Neuronal stem cell (in vitro differentiated cells): ENCODE results near the gene UGT1A9.

Source experiments
- DNase-seq: peaks from one replicate; pipeline ENCODE4 v3.0.0-alpha.2; 2013; ENCODE audit warnings: low spot score
- H2AFZ ChIP-seq: one replicate; pipeline ENCODE4 v1.6.1; 2013; ENCODE audit warnings: mild to moderate bottlenecking, low read length, inconsistent platforms
- H2AK5ac ChIP-seq: 2 replicates; pipeline ENCODE4 v1.6.1; 2013; ENCODE audit warnings: low read depth, mild to moderate bottlenecking, inconsistent platforms, low read length, moderate library complexity, mixed read lengths
- H2BK120ac ChIP-seq: 2 replicates; pipeline ENCODE4 v1.6.1; 2013; ENCODE audit warnings: low read depth, mild to moderate bottlenecking, inconsistent platforms, low read length, moderate library complexity, mixed read lengths
- H2BK12ac ChIP-seq: one replicate; pipeline ENCODE4 v1.6.1; 2013; ENCODE audit warnings: low read length, inconsistent platforms
- H2BK15ac ChIP-seq: 2 replicates; pipeline ENCODE4 v1.6.1; 2013; ENCODE audit warnings: mild to moderate bottlenecking, low read length, inconsistent platforms, mixed read lengths
- H2BK5ac ChIP-seq: one replicate; pipeline ENCODE4 v1.6.1; 2013; ENCODE audit warnings: inconsistent platforms, mild to moderate bottlenecking, low read length, moderate library complexity
- H3K14ac ChIP-seq: one replicate; pipeline ENCODE4 v1.6.1; 2013; ENCODE audit warnings: low read length, inconsistent platforms
- H3K18ac ChIP-seq: 2 replicates; pipeline ENCODE4 v1.6.1; 2013; ENCODE audit warnings: low read length, inconsistent platforms
- H3K23ac ChIP-seq: 2 replicates; pipeline ENCODE4 v1.6.1; 2013; ENCODE audit warnings: low read depth, mild to moderate bottlenecking, mixed read lengths, low read length, inconsistent platforms; ENCODE audit not compliant: poor library complexity
- H3K27ac ChIP-seq: replicated peaks from 3 replicates; pipeline ENCODE4 v1.5.1; 2013; ENCODE audit warnings: low read length, inconsistent platforms
- H3K27me3 ChIP-seq, 3 experiments: 2 replicates each; pipeline ENCODE4 v1.6.1; 2013; ENCODE audit warnings: low read length in 3 of 3, mild to moderate bottlenecking in 2 of 3, inconsistent platforms in 1 of 3, low read depth in 1 of 3, mixed read lengths in 1 of 3, moderate library complexity in 1 of 3; ENCODE audit not compliant: control insufficient read depth in 3 of 3, insufficient read depth in 3 of 3
- H3K36me3 ChIP-seq, 2 donors: replicated peaks in 1 of 2; 2 replicates each; pipeline ENCODE4 v1.6.1; 2013; ENCODE audit warnings: low read length in 2 of 2; ENCODE audit not compliant: control insufficient read depth in 2 of 2, insufficient read depth in 2 of 2
- H3K4ac ChIP-seq: 2 replicates; pipeline ENCODE4 v1.6.1; 2013; ENCODE audit warnings: inconsistent platforms, mild to moderate bottlenecking, low read length, moderate library complexity
- H3K4me1 ChIP-seq, 2 donors: 1 replicate in 1 of 2; 2 replicates in 1 of 2; pipeline ENCODE4 v1.6.1; 2013; ENCODE audit warnings: low read length in 2 of 2, low read depth in 1 of 2; ENCODE audit not compliant: control insufficient read depth in 2 of 2, insufficient read depth in 1 of 2
- H3K4me2 ChIP-seq: one replicate; pipeline ENCODE4 v1.6.1; 2013; ENCODE audit warnings: mild to moderate bottlenecking, low read length, inconsistent platforms; ENCODE audit not compliant: insufficient read depth, poor library complexity, severe bottlenecking
- H3K4me3 ChIP-seq, 2 donors: 2 replicates each; pipeline ENCODE4 v1.5.1; 2013; ENCODE audit warnings: low read length in 2 of 2, mild to moderate bottlenecking in 2 of 2, inconsistent platforms in 1 of 2, moderate library complexity in 1 of 2
- H3K79me1 ChIP-seq: one replicate; pipeline ENCODE4 v1.6.1; 2013; ENCODE audit warnings: low read depth, mild to moderate bottlenecking, inconsistent platforms, low read length, moderate library complexity
- H3K9ac ChIP-seq: one replicate; pipeline ENCODE4 v1.6.1; 2013; ENCODE audit warnings: mild to moderate bottlenecking, low read depth, low read length, inconsistent platforms; ENCODE audit not compliant: poor library complexity
- H3K9me3 ChIP-seq, 2 donors: replicated peaks in 1 of 2; 2 replicates each; pipeline versions ENCODE3 to v1.6.1; 2013; ENCODE audit warnings: low read length in 2 of 2, mild to moderate bottlenecking in 2 of 2, inconsistent platforms in 1 of 2, low read depth in 1 of 2, mixed read lengths in 1 of 2, moderate library complexity in 1 of 2; ENCODE audit not compliant: control insufficient read depth in 2 of 2, insufficient read depth in 1 of 2
- H4K8ac ChIP-seq: one replicate; pipeline ENCODE4 v1.6.1; 2013; ENCODE audit warnings: low read depth, mild to moderate bottlenecking, inconsistent platforms, low read length, moderate library complexity
- H4K91ac ChIP-seq: one replicate; pipeline ENCODE4 v1.6.1; 2013; ENCODE audit warnings: low read length, low read depth, mild to moderate bottlenecking, inconsistent platforms; ENCODE audit not compliant: poor library complexity
- WGBS, 2 donors: extraction: QIAGEN DNeasy Blood & Tissue Kit; methylation state at CpG; one replicate each; pipeline ENCODE4 v1.1.7; 2013; ENCODE audit warnings: missing lambda C conversion rate in 2 of 2, mixed read lengths in 1 of 2; ENCODE audit not compliant: insufficient read length in 2 of 2, insufficient replicate concordance in 1 of 2; ENCODE audit errors: extremely low coverage in 2 of 2; 5-methylcytosine and 5-hydroxymethylcytosine counted together

The UGT1A9 gene

GRCh38 chr2:233807966-233808935 is 136.6 kb downstream of the UGT1A9 start:
- H3K27ac ChIP-seq, result no peak overlapping the region
- H3K4me3 ChIP-seq, result peak overlapping the region in 1 of 2 donors; percentile 53
- WGBS, 2 donors, result no CpG with 5 or more reads among the region's 10 CpGs
- H4K8ac ChIP-seq, result no peak overlapping the region
- no peak overlapping the region for H2BK15ac ChIP-seq
- H3K9me3 ChIP-seq, result peaks cover 0 to 2% of the 10 kb centered on the region in 2 donors
- H3K79me1 ChIP-seq, result no peaks in the 10 kb centered on the region
- peak overlapping the region; percentile 15 for H3K9ac ChIP-seq
- H2AFZ ChIP-seq, result no peak overlapping the region
- H2BK12ac ChIP-seq, result no peak overlapping the region
- peak overlapping the region; percentile 53 for H3K18ac ChIP-seq
- H3K4ac ChIP-seq, result no peak overlapping the region
- no peak overlapping the region for H2BK120ac ChIP-seq
- peaks cover 0 to 15% (median 0%) of the 10 kb centered on the region in 3 experiments for H3K27me3 ChIP-seq
- H2BK5ac ChIP-seq, result no peak overlapping the region
- H3K14ac ChIP-seq, result no peak overlapping the region
- H3K4me1 ChIP-seq, result no peaks in the 10 kb centered on the region
- no peak overlapping the region for H3K4me2 ChIP-seq
- peak overlapping the region; percentile 86 for H2AK5ac ChIP-seq
- no peak overlapping the region for H3K23ac ChIP-seq
- no peaks in the 10 kb centered on the region for H3K36me3 ChIP-seq
- H4K91ac ChIP-seq, result no peak overlapping the region
- no peak for DNase-seq

GRCh38 chr2:233810385-233810784 is 138.7 kb downstream of the UGT1A9 start:
- H3K4me1 ChIP-seq, result no peaks in the 10 kb centered on the region
- H3K14ac ChIP-seq, result no peak overlapping the region
- no peak overlapping the region for H3K23ac ChIP-seq
- no peak overlapping the region for H4K8ac ChIP-seq
- no peaks in the 10 kb centered on the region for H3K9me3 ChIP-seq
- H2BK12ac ChIP-seq, result no peak overlapping the region
- H3K27me3 ChIP-seq, result peaks cover 0 to 6% (median 0%) of the 10 kb centered on the region in 3 experiments
- no peaks in the 10 kb centered on the region for H3K79me1 ChIP-seq
- H3K4me3 ChIP-seq, result no peak overlapping the region
- H4K91ac ChIP-seq, result no peak overlapping the region
- no peak overlapping the region for H3K9ac ChIP-seq
- H2BK5ac ChIP-seq, result no peak overlapping the region
- no peak overlapping the region for H3K4me2 ChIP-seq
- WGBS, 2 donors, result no CpG with 5 or more reads among the region's 6 CpGs
- no peak overlapping the region for H3K4ac ChIP-seq
- no peak overlapping the region for H2BK15ac ChIP-seq
- H2BK120ac ChIP-seq, result no peak overlapping the region
- DNase-seq, result no peak
- H3K18ac ChIP-seq, result no peak overlapping the region
- H3K27ac ChIP-seq, result no peak overlapping the region
- H2AFZ ChIP-seq, result no peak overlapping the region
- no peak overlapping the region for H2AK5ac ChIP-seq
- no peaks in the 10 kb centered on the region for H3K36me3 ChIP-seq

GRCh38 chr2:233811087-233811486 is 139.4 kb downstream of the UGT1A9 start:
- Histone ChIP-seq H2AFZ (no peak overlapping the region), H2BK15ac (no peak overlapping the region), H3K23ac (no peak overlapping the region), H3K4ac (no peak overlapping the region), H3K27ac (no peak overlapping the region), H2BK5ac (no peak overlapping the region), H2BK12ac (no peak overlapping the region), H2AK5ac (peak overlapping the region; percentile 63), H3K4me3 (no peak overlapping the region), H3K4me2 (no peak overlapping the region), H2BK120ac (no peak overlapping the region), H3K27me3 (peaks cover 0 to 6% (median 0%) of the 10 kb centered on the region in 3 experiments), H3K14ac (no peak overlapping the region), H3K18ac (no peak overlapping the region), H3K9ac (no peak overlapping the region), H4K8ac (no peak overlapping the region), H3K4me1 (no peaks in the 10 kb centered on the region), H3K79me1 (no peaks in the 10 kb centered on the region), H4K91ac (no peak overlapping the region), H3K36me3 (no peaks in the 10 kb centered on the region), H3K9me3 (no peaks in the 10 kb centered on the region)
- no CpG with 5 or more reads among the region's 4 CpGs for WGBS, 2 donors
- no peak for DNase-seq

- H4K91ac ChIP-seq, result no peak overlapping the region
- H2BK5ac ChIP-seq, result no peak overlapping the region
- no peak overlapping the region for H3K4ac ChIP-seq
- H3K79me1 ChIP-seq, result no peaks in the 10 kb centered on the region
- H2BK12ac ChIP-seq, result no peak overlapping the region
- no peaks in the 10 kb centered on the region for H3K9me3 ChIP-seq
- H4K8ac ChIP-seq, result no peak overlapping the region
- H3K4me3 ChIP-seq, result no peak overlapping the region
- H3K27ac ChIP-seq, result no peak overlapping the region
- H3K4me1 ChIP-seq, result no peaks in the 10 kb centered on the region
- H3K36me3 ChIP-seq, result no peaks in the 10 kb centered on the region
- no peak overlapping the region for H3K14ac ChIP-seq
- H3K9ac ChIP-seq, result no peak overlapping the region
- no CpG with 5 or more reads among the region's 8 CpGs for WGBS, 2 donors
- no peak overlapping the region for H2AFZ ChIP-seq
- no peak overlapping the region for H2BK15ac ChIP-seq
- no peak overlapping the region for H3K23ac ChIP-seq
- H3K18ac ChIP-seq, result no peak overlapping the region
- peaks cover 0 to 6% (median 0%) of the 10 kb centered on the region in 3 experiments for H3K27me3 ChIP-seq
- H2BK120ac ChIP-seq, result no peak overlapping the region
- H3K4me2 ChIP-seq, result no peak overlapping the region
- H2AK5ac ChIP-seq, result peak overlapping the region; percentile 63
- DNase-seq, result no peak
Measured at GRCh38 chr2:233811732-233812131, 140.0 kb downstream of the UGT1A9 start.
